ENCODE data around the gene FAM107A.

DNA sequence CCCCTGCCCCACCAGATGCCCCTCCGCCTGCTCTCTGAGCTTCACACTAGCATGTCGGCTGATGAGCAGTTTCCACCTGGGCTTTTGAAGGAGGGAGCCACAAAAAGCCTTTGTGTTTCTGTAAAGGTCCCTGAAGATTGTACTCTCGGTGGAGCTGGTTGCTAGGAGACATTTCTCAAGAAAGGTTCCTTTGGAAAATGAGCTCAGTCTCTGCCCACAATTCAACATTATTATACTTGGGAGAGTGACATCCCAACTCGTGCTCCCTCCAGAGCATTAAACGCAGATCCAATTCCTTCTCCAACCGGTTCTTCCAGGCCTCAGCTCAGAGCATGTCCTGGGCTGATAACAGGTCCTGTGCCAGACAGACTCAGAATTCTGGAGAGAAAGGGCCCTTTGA is 26.8 kb upstream of the FAM107A start:
- TF ChIP-seq POLR2AphosphoS5 (IDR thresholded peaks at IDR 0.05; ENCODE audit: insufficient read depth in 1 of 2, low read depth in 1 of 2) (no peak), POLR2A (IDR thresholded peaks at IDR 0.05) (no peak)
- TF ChIP-seq, protein P1, sequence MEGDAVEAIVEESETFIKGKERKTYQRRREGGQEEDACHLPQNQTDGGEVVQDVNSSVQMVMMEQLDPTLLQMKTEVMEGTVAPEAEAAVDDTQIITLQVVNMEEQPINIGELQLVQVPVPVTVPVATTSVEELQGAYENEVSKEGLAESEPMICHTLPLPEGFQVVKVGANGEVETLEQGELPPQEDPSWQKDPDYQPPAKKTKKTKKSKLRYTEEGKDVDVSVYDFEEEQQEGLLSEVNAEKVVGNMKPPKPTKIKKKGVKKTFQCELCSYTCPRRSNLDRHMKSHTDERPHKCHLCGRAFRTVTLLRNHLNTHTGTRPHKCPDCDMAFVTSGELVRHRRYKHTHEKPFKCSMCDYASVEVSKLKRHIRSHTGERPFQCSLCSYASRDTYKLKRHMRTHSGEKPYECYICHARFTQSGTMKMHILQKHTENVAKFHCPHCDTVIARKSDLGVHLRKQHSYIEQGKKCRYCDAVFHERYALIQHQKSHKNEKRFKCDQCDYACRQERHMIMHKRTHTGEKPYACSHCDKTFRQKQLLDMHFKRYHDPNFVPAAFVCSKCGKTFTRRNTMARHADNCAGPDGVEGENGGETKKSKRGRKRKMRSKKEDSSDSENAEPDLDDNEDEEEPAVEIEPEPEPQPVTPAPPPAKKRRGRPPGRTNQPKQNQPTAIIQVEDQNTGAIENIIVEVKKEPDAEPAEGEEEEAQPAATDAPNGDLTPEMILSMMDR (IDR thresholded peaks at IDR 0.05), result no peak

Measured in vagina (tissue), 2 donors.